Esophagus squamous epithelium (tissue), 5 donors: ENCODE data around the gene OR2A12. TPM values are rescaled to one million over a fixed set of nuclear protein-coding genes. Genes with fewer than 3 reads are reported as not detected.

Source experiments
- DNase-seq: peaks from one replicate; lab custom pipeline; 2025; lab: John Stamatoyannopoulos, UW
- H3K27ac ChIP-seq, 4 donors: fragments of 200-600 bp; sonication (generic); one replicate each; pipeline ENCODE4 v1.5.1; 2016 to 2019; ENCODE audit warnings: mild to moderate bottlenecking in 1 of 4
- H3K27me3 ChIP-seq, 4 donors: fragments of 200-600 bp; sonication (generic); 1 replicate in 3 of 4; 2 replicates in 1 of 4; pipeline versions ENCODE4 v1.5.1 to v1.6.0; 2017 to 2021; ENCODE audit warnings: antibody characterized with exemption in 1 of 4
- H3K36me3 ChIP-seq, 3 donors: fragments of 200-600 bp; sonication (generic); one replicate each; pipeline ENCODE4 v1.5.1; 2016 to 2019
- H3K4me1 ChIP-seq, 3 donors: fragments of 200-600 bp; sonication (generic); one replicate each; pipeline ENCODE4 v1.5.1; 2017 to 2019
- H3K4me3 ChIP-seq, 4 donors: fragments of 200-600 bp; sonication (generic); 1 replicate in 3 of 4; 2 replicates in 1 of 4; pipeline ENCODE4 v1.5.1; 2016 to 2019; ENCODE audit warnings: mild to moderate bottlenecking in 2 of 4, moderate library complexity in 1 of 4
- H3K9me3 ChIP-seq, 3 donors: fragments of 200-600 bp; sonication (generic); one replicate each; pipeline ENCODE4 v1.5.1; 2016 to 2019
- CTCF ChIP-seq, 6 experiments: fragments of 450-650 bp in 4 of 6; fragments of 200-600 bp in 2 of 6; sonication (generic) in 2 of 6; IDR thresholded peaks; one replicate each; pipeline ENCODE4 v1.5.1; 2016 to 2019; ENCODE audit warnings: antibody characterized with exemption in 6 of 6, mild to moderate bottlenecking in 4 of 6, moderate library complexity in 4 of 6
- POLR2A ChIP-seq, 4 donors: fragments of 450-650 bp; IDR thresholded peaks; one replicate each; pipeline ENCODE4 v1.6.1; 2017; ENCODE audit warnings: antibody characterized with exemption in 4 of 4, mild to moderate bottlenecking in 4 of 4, moderate library complexity in 3 of 4
- WGBS, 2 donors: methylation state at CpG; one replicate each; pipeline ENCODE4 v1.1.5; 2018; 5-methylcytosine and 5-hydroxymethylcytosine counted together
- intact Hi-C: fragments of 100-400 bp; cut with DNase I; formaldehyde crosslinking; loops from one replicate; pipeline ENCODE4 v1.15.0; 2022
- small RNA-seq, 4 donors: library from RNA; depleted of rRNA; stranded (forward); fragments of <200 nt; gene quantifications; one replicate each; pipeline ENCODE3, GENCODE V24; 2016
- total RNA-seq, 4 donors: library from RNA; depleted of rRNA; stranded (reverse); fragments of >200 nt; gene quantifications; one replicate each; pipeline ENCODE4 v1.1.0, GENCODE V29; 2016
- donor health status: DM: yes; HTN: yes; CAD: no.

The OR2A12 gene
- total RNA-seq, 4 donors from 2014 or later: not detected

DNA sequence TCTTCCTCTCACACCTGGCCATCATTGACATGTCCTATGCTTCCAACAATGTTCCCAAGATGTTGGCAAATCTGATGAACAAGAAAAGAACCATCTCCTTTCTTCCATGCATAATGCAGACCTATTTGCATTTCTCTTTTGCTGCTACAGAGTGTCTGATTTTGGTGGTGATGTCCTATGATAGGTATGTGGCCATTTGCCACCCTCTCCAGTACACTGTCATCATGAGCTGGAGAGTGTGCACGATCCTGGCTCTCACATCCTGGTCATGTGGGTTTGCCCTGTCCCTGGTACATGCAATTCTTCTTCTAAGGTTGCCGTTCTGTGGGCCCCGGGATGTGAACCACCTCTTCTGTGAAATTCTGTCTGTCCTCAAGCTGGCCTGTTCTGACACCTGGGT lies 56.1 kb downstream of the OR2A12 start:
- DNase-seq: no peak
- 74 to 78% methylated on average over 1 to 3 of the region's 3 CpGs for WGBS, 2 donors
- Histone ChIP-seq H3K4me3 (no peak overlapping the region), H3K27ac (no peak overlapping the region), H3K36me3 (no peaks in the 10 kb centered on the region), H3K4me1 (no peaks in the 10 kb centered on the region), H3K9me3 (peaks cover 0 to 7% (median 3%) of the 10 kb centered on the region in 3 donors), H3K27me3 (no peaks in the 10 kb centered on the region)
- intact Hi-C loops: no loop called here
- TF ChIP-seq CTCF (IDR thresholded peaks at IDR 0.05): no peak
- TF ChIP-seq POLR2A (IDR thresholded peaks at IDR 0.05): no peak

DNA sequence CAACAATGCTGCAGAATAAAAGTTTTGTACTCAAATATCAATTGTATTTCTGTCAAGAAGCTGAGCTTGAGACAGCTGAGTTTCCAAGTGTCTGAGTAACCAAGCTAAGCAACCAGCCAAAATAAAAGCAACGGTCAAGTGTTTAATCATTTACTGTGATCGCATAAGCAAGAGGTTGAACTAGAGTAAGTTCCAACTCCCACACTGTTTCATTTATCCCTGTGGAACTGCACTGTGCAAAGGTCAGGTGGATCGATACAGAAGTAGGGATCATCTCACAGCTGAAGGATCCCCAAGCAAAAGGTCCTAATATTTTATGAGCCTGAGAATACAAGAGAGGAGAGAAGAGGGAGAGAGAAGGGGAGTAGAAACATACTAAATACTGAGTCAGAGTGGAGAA lies 58.3 kb downstream of the OR2A12 start:
- Histone ChIP-seq H3K4me1 (no peaks in the 10 kb centered on the region), H3K9me3 (peaks cover 0 to 28% (median 15%) of the 10 kb centered on the region in 3 donors), H3K27ac (no peak overlapping the region), H3K36me3 (no peaks in the 10 kb centered on the region), H3K4me3 (no peak overlapping the region), H3K27me3 (no peaks in the 10 kb centered on the region)
- no peak for TF ChIP-seq CTCF (IDR thresholded peaks at IDR 0.05)
- no peak for TF ChIP-seq POLR2A (IDR thresholded peaks at IDR 0.05)
- DNase-seq: no peak
- WGBS, 2 donors: 91 to 94% methylated on average over 2 to 3 of the region's 3 CpGs
- intact Hi-C loops: no loop called here

DNA sequence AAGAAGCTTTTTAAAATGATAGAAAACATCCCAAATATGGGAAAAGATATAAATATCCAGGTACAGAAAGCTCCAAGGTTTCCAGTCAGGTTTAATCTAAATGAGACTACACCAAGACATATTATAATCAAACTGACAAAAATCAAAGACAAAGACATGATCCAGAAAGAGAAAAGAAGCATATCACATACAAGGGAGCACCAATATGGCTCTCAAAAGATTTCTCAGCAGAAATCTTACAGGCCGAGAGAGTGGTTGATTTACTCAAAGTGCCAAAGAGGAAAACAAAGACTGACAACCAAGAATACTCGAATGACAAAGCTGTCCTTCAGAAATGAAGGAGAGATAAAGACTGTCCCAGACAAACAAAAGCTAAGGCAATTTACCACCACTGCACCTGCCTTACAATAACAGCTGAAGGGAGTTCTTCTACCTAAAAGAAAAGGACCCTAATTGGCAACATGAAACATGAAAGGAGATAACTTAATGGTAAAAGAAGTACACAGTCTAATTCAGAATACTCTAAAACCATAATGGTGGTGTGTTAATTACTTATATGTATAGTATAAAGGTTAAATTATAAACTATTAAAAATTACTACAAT lies 62.2 kb downstream of the OR2A12 start:
- Histone ChIP-seq H3K4me3 (no peak overlapping the region), H3K4me1 (no peaks in the 10 kb centered on the region), H3K27ac (no peak overlapping the region), H3K27me3 (no peaks in the 10 kb centered on the region), H3K9me3 (peaks cover 0 to 28% (median 15%) of the 10 kb centered on the region in 3 donors), H3K36me3 (no peaks in the 10 kb centered on the region)
- no peak for DNase-seq
- intact Hi-C loops: no loop called here
- 67 to 76% methylated on average over 2 of the region's 2 CpGs for WGBS, 2 donors
- TF ChIP-seq CTCF (IDR thresholded peaks at IDR 0.05) (no peak), POLR2A (IDR thresholded peaks at IDR 0.05) (no peak)

Small RNA genes within 50 kb of the gene (small RNA-seq; reads per million reads assigned to genes)
- 0 reads per million in 4 donors for gene OR2A41P

Other genes with a start within 250 kb of the OR2A12 start
- gene TCAF1, start 184.1 kb upstream of the OR2A12 start, total RNA-seq: 10 to 100 TPM in 2 of 4 donors, 1 to 10 TPM in 2; 8.1 to 25.4 (median 13.2) TPM
- gene OR2F2, start 151.0 kb upstream of the OR2A12 start, total RNA-seq: not detected
- gene OR2F1, start 131.4 kb upstream of the OR2A12 start, total RNA-seq: not detected
- gene OR6B1, start 86.0 kb upstream of the OR2A12 start, total RNA-seq: not detected
- not detected for gene OR2A5, start 37.3 kb upstream of the OR2A12 start, total RNA-seq
- gene OR2A25, start 16.5 kb upstream of the OR2A12 start, total RNA-seq: not detected
- not detected for gene OR2A2, start 23.3 kb downstream of the OR2A12 start, total RNA-seq
- gene OR2A14, start 36.9 kb downstream of the OR2A12 start, total RNA-seq: not detected
- gene CTAGE4, start 97.2 kb downstream of the OR2A12 start, total RNA-seq: 1 to 10 TPM; 1.5 to 8.6 (median 3.9) TPM
- 10 to 100 TPM; 14.5 to 19.8 (median 15.7) TPM for gene ARHGEF35, start 109.6 kb downstream of the OR2A12 start, total RNA-seq
- gene OR2A42, start 153.3 kb downstream of the OR2A12 start, total RNA-seq: under 1 TPM in 1 of 4 donors, not detected in 3; under 0.01 TPM
- 10 to 100 TPM in 1 of 4 donors, 1 to 10 TPM in 3; 1.9 to 12.6 (median 6.6) TPM for gene OR2A7, start 178.5 kb downstream of the OR2A12 start, total RNA-seq
- 1 to 10 TPM in 3 of 4 donors, under 1 TPM in 1; 0.23 to 4.5 (median 3.4) TPM for gene CTAGE8, start 183.0 kb downstream of the OR2A12 start, total RNA-seq
- not detected for gene OR2A1, start 226.1 kb downstream of the OR2A12 start, total RNA-seq